OCI-LY3 (cell line): ENCODE results near the gene CRYBB2.
"Not testable (repeated sequence)": the region's sequence is repeated elsewhere in the genome, so short reads cannot be mapped to it uniquely, and the experiment has no call there.

Experiments used
- EZH2phosphoT487 ChIP-seq: fragments of 200-600 bp; shearing (Covaris generic); IDR thresholded peaks from 2 replicates; pipeline ENCODE4 v1.6.1; 2018; ENCODE audit warnings: antibody characterized with exemption, mixed run types, low read depth
- TF ChIP-seq, protein P1 (sequence below): fragments of 200-600, 300-600 bp; sonication (generic); IDR thresholded peaks from 2 replicates; pipeline ENCODE4 v1.5.1; 2014; ENCODE audit warnings: antibody characterized with exemption, low read length, low read depth

DNA sequence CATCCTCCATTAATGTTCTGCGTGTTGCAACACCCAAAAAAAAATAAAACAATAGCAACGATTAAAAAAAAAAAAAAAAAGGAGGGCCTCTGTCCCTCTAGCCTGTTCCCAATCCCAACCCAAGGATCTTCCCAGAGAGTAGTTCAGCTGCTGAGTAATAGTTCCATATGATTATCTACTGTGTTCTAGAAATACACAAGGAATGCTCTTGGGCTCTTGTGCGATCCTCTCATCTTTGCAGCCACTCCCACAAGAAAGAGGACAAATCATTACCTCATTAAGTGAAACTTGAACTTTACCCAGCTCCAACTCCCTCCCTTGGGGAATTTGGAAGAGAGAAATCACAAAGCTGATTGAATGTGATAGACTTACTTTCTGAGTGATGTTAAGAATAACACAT is 54.5 kb downstream of the CRYBB2 start:
- TF ChIP-seq, protein P1, sequence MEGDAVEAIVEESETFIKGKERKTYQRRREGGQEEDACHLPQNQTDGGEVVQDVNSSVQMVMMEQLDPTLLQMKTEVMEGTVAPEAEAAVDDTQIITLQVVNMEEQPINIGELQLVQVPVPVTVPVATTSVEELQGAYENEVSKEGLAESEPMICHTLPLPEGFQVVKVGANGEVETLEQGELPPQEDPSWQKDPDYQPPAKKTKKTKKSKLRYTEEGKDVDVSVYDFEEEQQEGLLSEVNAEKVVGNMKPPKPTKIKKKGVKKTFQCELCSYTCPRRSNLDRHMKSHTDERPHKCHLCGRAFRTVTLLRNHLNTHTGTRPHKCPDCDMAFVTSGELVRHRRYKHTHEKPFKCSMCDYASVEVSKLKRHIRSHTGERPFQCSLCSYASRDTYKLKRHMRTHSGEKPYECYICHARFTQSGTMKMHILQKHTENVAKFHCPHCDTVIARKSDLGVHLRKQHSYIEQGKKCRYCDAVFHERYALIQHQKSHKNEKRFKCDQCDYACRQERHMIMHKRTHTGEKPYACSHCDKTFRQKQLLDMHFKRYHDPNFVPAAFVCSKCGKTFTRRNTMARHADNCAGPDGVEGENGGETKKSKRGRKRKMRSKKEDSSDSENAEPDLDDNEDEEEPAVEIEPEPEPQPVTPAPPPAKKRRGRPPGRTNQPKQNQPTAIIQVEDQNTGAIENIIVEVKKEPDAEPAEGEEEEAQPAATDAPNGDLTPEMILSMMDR, result not testable (repeated sequence)
- TF ChIP-seq EZH2phosphoT487, result not testable (repeated sequence)
